Testis (tissue), 2 donors: ENCODE measurements around the gene AUTS2.

Source experiments
- CTCF ChIP-seq, 3 experiments: fragments of 450-650 bp in 2 of 3; fragments of 200-600 bp in 1 of 3; sonication (generic) in 1 of 3; IDR thresholded peaks; one replicate each; pipeline ENCODE4 v1.5.1; 2016 to 2019; ENCODE audit warnings: antibody characterized with exemption in 3 of 3, mild to moderate bottlenecking in 2 of 3, moderate library complexity in 1 of 3
- POLR2A ChIP-seq: fragments of 450-650 bp; IDR thresholded peaks from one replicate; pipeline ENCODE4 v1.6.1; 2017; ENCODE audit warnings: antibody characterized with exemption, mild to moderate bottlenecking, moderate library complexity

GRCh38 chr7:69631131-69631530 is 32.9 kb downstream of the AUTS2 start:
- TF ChIP-seq CTCF (IDR thresholded peaks at IDR 0.05): no peak
- TF ChIP-seq POLR2A: no peak
